Stimulated activated CD4-positive, alpha-beta T cell treated with anti-CD3 and anti-CD28 coated beads, TNF-alpha, amount 100 ng/mL, for 1 hour (primary cell): Measurements from ENCODE around the gene ABHD16B.
"Not testable (repeated sequence)": the region's sequence is repeated elsewhere in the genome, so short reads cannot be mapped to it uniquely, and the experiment has no call there.

ENCODE experiments used
- DNase-seq, 3 donors: peaks; one replicate each; pipeline ENCODE4 v3.0.0-alpha.2; 2020; ENCODE audit warnings: low read depth in 3 of 3, low spot score in 1 of 3

The ABHD16B gene

GRCh38 chr20:63834491-63834880, 26.8 kb upstream of the ABHD16B start:
- DNase-seq, result no peak

DNA sequence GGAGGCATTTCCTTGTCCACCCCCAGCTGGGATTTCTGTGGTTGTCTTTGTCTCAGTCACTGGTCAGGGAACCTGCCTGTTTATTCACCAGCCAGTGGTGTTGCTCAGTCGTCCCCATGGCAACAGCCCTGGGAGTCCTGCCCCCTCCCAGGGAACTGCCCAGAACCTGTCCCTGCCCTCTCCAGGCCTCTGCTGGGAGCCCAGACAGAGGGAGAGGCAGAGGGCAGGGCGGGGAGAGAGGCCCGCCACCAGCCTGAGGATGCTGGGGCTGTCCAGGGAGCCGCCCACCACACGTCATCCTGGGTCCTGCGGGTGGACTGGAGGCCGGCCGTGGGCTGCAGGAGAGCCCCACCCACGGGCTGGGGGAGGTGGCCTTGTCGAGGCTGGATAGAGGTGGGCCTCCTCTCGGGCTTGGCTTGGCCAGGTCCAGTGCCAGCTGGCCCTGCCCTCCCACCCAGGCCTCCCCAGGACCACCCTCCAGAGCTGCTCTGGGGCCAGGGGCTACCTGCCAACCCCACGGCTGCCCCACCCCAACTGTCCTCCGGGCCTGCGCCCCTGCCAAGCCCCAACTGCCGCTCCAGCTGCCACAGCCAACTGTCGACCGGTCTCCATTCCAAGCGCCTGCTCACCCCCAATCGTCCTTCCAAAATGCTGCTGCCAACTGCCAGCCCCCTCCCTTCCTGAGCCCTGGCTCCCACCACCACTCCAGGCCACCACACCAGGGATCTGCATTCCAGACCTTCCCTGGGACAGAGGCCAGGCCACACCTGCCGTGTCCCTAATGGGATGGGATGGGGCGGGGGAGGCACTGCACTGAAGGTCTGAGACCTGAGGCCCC, 26.1 kb upstream of the ABHD16B start:
- DNase-seq, result no peak

- no peak for DNase-seq
These were observed 24.6 kb upstream of the ABHD16B start for GRCh38 chr20:63836458-63837344.

DNA sequence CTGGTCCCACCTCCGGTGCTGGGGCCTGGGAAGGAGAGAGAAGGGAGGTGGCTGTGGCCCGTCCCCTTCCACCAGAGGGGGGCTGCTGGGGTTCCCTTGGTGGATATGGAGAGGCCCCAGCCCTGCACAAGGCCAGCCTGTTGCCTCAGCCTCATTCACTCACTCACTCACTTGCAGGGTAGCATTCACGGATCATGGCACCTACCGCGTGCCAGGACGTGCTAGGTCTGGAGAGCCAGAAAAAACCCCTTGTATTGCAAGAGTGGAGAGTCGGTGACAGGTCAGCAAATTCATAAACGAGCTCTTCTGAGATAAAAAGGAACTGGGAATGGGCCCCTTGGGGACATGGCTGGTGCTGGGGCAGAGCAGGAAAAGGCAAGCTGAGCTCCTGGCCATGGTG, 23.8 kb upstream of the ABHD16B start:
- no peak for DNase-seq

DNA sequence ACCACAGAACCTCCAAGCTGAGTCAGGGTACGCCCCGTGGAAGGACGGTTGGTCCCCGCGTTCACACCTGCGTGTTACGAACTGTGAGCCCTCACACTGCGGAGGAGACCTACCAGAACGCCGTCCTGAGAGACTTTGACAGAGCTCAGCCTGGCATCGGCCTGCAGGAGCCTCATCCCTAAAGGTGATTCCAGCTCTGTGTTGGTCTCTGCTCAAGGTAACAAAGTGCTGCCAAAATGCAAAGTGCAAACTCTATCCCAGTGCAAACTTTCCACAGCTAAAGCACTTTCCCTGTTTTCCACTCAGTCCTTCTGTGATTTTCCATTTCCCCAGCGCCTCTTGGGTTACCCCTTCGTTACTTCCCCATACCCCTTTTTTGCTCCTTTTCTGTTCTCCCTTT, 21.7 kb upstream of the ABHD16B start:
- DNase-seq, result no peak

GRCh38 chr20:63840405-63840828, 20.9 kb upstream of the ABHD16B start:
- no peak for DNase-seq

- DNase-seq, result no peak
These were observed 19.0 kb upstream of the ABHD16B start for GRCh38 chr20:63842258-63842657.

DNA sequence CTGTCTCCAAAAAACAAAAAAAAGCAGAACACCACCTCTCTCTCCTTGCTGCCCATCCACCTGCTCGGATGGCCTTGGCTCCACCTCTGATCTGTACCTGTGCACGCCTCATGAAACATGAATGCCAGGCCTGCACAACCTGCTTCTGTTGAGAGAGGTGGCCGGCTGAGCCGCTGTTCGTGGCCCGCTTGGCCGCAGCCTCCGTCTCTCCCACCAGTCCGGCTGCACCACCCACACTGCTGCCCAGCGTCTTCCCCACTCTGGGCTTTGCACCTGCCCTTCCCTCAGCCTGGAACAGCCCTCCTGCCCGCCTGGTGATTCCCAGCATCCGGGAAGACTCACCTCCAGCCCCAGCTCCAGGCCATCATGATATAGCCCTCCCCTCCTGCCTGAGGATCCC, 18.1 kb upstream of the ABHD16B start:
- no peak for DNase-seq

GRCh38 chr20:63843778-63844177, 17.5 kb upstream of the ABHD16B start:
- DNase-seq, result no peak

DNA sequence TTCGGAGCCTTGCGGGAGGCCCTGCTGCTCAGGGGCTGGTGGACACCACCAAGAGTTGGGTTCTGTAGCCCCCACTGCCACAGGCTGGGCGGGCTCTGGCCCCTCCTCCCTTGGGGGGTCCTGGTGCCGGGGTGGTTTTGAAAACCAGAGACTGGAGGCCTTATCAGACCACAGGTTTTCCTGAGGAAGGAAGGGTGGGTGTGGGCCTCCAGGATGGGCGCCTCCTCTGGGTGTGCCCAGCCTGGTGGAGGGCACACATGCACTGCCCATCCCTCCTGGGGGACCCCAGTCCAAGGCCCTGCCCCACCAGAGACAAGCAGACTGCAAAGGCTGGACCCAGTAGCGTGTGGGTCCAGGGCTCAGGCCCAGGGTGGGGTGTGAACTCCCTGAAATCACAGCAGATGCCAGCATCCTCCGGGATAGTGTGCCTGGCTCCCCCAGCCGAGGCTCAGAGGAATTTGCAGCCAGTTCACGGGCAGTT, 16.7 kb upstream of the ABHD16B start:
- no peak for DNase-seq

GRCh38 chr20:63846128-63846771, 15.0 kb upstream of the ABHD16B start:
- no peak for DNase-seq

DNA sequence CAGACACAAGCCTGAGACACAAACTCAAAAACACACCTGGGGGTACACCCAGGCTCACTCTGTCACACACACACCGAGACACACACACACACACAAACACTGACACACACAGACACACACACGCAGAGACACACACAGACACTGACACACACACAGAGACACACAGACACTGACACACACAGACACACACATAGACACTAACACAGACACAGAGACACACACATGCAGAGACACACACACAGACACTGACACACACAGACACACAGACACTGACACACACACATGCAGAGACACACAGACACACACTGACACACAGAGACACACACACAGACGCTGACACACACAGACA, 14.4 kb upstream of the ABHD16B start:
- DNase-seq, result no peak

DNA sequence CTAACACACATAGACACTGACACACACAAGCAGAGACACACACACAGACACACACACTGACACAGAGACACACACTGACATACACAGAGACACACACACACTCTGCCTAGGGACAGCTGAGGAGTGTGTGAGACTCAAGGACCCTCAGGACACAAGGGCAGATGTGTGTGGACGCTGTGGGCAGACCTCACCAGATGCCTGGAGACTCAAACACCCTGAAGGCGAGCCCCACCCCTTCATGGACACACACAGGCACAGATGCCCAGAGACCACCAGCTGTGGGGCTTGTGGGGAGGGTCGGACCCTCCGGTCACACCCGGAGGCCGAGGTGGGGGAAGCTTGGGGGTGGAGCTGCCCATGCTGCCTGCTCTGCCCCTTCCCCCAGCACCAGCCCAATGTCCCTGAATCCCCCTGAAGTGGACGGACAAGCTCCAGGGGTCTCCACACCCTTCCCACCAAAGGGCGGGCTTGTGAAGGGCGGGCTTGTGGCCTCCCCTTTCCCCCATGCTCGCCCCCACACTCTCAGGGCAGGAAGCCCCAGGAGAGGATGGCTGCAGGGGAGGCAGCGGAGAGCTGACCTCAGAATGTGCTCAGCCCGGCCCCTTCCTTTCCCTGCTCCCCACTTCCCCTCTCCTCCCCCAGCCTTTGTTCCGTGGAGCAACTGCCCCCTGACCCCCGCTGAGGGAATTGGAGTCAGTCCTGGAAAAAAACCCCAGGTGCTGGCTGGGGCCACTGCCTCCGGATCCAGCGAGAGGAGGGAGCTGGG, 13.9 kb upstream of the ABHD16B start:
- DNase-seq, result no peak

DNA sequence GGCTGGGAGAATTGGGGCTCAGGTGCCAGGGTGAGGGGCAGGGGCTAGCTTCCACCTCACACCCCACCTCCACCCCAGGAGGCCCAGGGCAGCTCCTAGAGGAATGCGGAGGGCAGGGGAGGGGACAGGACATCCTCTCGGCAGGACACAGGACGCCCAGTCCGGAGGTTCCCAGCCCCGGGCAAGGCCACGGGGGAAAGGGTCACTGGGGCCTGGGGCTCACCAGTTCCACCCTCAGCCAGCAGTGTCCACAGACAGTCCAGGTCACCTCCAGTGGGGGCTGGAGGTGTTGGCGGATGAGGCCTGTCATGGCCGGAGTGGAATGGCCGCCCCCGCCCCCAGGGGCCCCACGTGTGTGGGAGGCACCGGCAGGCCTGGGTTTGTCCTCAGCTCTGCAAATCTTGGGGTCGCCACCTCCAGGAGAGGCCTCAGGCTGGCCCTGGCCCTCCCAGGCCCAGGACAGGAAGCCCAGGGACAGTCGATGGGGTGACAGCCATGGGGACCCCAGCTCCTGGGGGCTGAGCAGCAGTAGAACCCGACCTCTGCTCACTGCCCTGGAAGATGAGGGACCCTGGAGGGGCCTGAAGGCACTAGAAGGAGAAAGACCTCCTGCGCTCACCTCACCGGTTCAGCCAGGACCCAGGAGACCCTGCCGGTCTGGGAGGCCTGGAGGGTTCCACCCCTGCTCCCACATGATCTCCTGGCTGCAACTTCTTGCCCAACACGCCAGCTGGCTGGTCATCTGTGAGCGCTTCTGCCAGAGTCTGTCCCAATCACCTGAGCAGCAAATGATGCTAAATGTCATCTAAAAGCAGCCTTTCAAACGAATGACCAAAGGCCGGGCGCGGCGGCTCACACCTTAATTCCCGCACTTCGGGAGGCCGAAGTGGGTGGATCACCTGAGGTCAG, 13.0 kb upstream of the ABHD16B start:
- no peak for DNase-seq

DNA sequence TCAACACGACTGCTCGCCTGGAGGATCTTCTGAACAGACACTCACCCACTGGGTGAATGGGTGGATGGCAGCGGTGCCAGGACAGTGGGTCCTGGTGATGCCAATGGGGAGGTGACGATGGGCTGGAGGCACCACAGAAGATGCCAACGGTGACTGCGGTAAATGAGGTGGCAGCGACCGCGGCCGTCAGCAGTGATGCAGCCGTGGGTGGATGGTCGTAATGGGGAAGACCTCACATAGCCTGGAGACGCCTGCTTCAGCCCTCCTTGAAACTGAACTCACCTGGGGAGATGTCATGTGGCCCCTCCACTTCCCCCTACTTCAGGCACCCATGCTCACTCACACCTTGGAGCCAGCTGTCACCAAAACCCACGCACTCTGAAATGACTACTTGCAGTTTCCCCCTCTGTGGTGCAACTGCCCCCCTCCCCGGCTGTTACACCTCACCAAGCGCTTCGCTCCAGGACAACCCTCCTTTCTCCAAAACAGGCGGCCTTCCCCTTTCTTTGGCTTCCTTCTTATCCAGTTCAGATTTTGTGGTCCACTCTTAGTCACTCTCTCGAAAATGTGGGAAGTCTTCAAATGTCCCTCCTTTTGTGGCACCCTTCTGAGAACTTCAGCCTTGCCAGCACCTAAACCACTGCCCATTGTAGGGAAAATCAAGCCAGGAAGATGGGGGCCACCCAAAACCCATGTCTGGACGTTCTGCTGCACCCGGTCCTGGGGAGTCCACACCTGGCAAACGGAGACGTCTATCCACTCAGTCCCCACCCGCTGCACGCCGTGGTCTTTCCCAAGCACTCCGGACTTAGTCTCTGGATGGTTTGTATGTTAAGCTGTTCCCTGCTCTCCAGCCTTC, 10.4 kb upstream of the ABHD16B start:
- no peak for DNase-seq

GRCh38 chr20:63851548-63851943, 9.8 kb upstream of the ABHD16B start:
- not testable (repeated sequence) for DNase-seq

GRCh38 chr20:63853733-63854068, 7.6 kb upstream of the ABHD16B start:
- DNase-seq, result not testable (repeated sequence)

DNA sequence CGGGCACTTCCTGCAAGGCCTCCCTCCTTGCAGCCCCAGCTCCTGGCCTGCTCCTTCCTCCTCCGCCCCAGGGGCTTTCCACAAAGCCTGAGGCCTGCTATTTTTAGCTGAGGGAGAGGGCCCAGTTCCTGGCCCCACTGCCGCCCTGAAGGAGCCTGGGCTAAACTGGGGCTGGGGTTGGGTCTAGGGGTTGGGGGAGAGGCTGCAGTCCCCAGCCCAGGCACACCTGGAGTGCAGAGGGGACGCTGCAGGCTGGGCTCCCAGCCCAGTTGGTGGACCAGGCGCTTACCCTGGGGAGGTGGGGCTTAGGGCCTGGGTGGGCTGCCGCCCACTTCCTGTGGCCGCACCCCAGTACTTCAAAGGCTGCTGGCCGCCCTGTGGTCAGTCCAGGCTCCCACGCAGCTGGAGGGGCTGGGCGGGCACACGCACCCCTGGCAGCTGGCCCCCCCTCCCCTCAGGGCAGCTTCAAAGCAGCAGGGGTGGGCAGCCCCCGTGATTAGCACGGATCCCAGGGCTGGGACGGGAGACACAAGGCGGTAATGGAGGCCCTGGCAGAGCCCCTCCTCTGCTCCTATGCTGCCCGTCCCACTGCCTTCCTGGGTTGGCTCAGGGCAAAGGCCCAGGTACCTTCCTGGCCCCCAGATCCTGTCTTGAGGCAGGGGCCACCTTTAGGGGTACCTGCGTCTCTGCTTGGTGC, 7.1 kb upstream of the ABHD16B start:
- DNase-seq, result no peak
